ENCODE data around the gene TRMT10A. TPM values are rescaled to one million over a fixed set of nuclear protein-coding genes. Genes with fewer than 3 reads are reported as not detected.

Gene TRMT10A
- polyA plus RNA-seq, 2 of the 4 experiments (the other 2 are of a cell fraction): 6.8 to 10.6 TPM

GRCh38 chr4:99537674-99538073 is 26.2 kb downstream of the TRMT10A start:
- no peak overlapping the region for H3K27ac ChIP-seq
- no peaks in the 10 kb centered on the region for H3K9me3 ChIP-seq
- no peak overlapping the region for H3K4me3 ChIP-seq
- FAIRE-seq: no peak
- ChIA-PET CTCF (interaction anchor here (0.9 to 1.2 kb wide), 2 partner anchors 11 to 265 kb away, joined by 3 read pairs; no protein-coding TSS in a partner anchor), POLR2A (no interaction called here)
- H3K4me1 ChIP-seq: peaks cover 18% of the 10 kb centered on the region
- no peak for DNase-seq (ENCODE audit: low read depth in 1 of 2, low spot score in 1 of 2)
- no peak overlapping the region for H3K4me2 ChIP-seq
- TF ChIP-seq USF2 (IDR thresholded peaks at IDR 0.05) (no peak), REST (IDR thresholded peaks at IDR 0.05) (no peak), CHD4 (IDR thresholded peaks at IDR 0.05; ENCODE audit: borderline replicate concordance) (no peak), CHD2 (IDR thresholded peaks at IDR 0.05; ENCODE audit: low read length, partially characterized antibody) (no peak), POLR2A (IDR thresholded peaks at IDR 0.05; ENCODE audit: low read length) (no peak), EHF (CRISPR knock-in tag; IDR thresholded peaks at IDR 0.05) (no peak), HDAC2 (IDR thresholded peaks at IDR 0.05) (no peak), GATA3 (IDR thresholded peaks at IDR 0.05; ENCODE audit: borderline replicate concordance) (no peak), FOSB (CRISPR knock-in tag; IDR thresholded peaks at IDR 0.05) (no peak), JUNB (IDR thresholded peaks at IDR 0.05) (no peak), NR3C1 (IDR thresholded peaks at IDR 0.05) (no peak), ZSCAN20 (CRISPR knock-in tag; IDR thresholded peaks at IDR 0.05) (no peak), RCOR1 (IDR thresholded peaks at IDR 0.05; ENCODE audit: low read depth, low read length) (no peak), HOXB13 (CRISPR knock-in tag; IDR thresholded peaks at IDR 0.05; ENCODE audit: low read depth) (no peak), MAZ (IDR thresholded peaks at IDR 0.05; ENCODE audit: borderline replicate concordance, low read depth, low read length) (no peak), MAFK (IDR thresholded peaks at IDR 0.05; ENCODE audit: partially characterized antibody) (no peak), HMGXB4 (CRISPR knock-in tag; IDR thresholded peaks at IDR 0.05; ENCODE audit: borderline replicate concordance) (no peak)
- 84% methylated on average over 4 of the region's 4 CpGs for WGBS (ENCODE audit: missing lambda C conversion rate)
- ATAC-seq: no peak

GRCh38 chr4:99536848-99537247 is 27.0 kb downstream of the TRMT10A start:
- TF ChIP-seq HDAC2 (IDR thresholded peaks at IDR 0.05): no peak
- no peak for TF ChIP-seq CEBPB (IDR thresholded peaks at IDR 0.05)
- TF ChIP-seq CBX2 (IDR thresholded peaks at IDR 0.05; ENCODE audit: borderline replicate concordance, low read depth): no peak
- no peak for TF ChIP-seq ZFP36 (IDR thresholded peaks at IDR 0.05; ENCODE audit: borderline replicate concordance, partially characterized antibody)
- TF ChIP-seq, protein P1, sequence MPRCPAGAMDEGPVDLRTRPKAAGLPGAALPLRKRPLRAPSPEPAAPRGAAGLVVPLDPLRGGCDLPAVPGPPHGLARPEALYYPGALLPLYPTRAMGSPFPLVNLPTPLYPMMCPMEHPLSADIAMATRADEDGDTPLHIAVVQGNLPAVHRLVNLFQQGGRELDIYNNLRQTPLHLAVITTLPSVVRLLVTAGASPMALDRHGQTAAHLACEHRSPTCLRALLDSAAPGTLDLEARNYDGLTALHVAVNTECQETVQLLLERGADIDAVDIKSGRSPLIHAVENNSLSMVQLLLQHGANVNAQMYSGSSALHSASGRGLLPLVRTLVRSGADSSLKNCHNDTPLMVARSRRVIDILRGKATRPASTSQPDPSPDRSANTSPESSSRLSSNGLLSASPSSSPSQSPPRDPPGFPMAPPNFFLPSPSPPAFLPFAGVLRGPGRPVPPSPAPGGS (IDR thresholded peaks at IDR 0.05): no peak
- no peak for TF ChIP-seq MAZ (IDR thresholded peaks at IDR 0.05; ENCODE audit: borderline replicate concordance, low read depth, low read length)
- no peak for TF ChIP-seq CBX8 (IDR thresholded peaks at IDR 0.05)
- TF ChIP-seq NR3C1 (IDR thresholded peaks at IDR 0.05): no peak
- no peak for TF ChIP-seq MYC (IDR thresholded peaks at IDR 0.05; ENCODE audit: borderline replicate concordance, low read length)
- no peak for TF ChIP-seq RAD21 (conservative IDR thresholded peaks at IDR 0.05 in 1 of 2, IDR thresholded peaks at IDR 0.05 in 1 of 2)
- no peak for TF ChIP-seq MAFK (IDR thresholded peaks at IDR 0.05; ENCODE audit: partially characterized antibody)
- no peak for TF ChIP-seq KDM5A (IDR thresholded peaks at IDR 0.05)
- TF ChIP-seq GATA3 (IDR thresholded peaks at IDR 0.05; ENCODE audit: borderline replicate concordance): no peak
- no peak for TF ChIP-seq CHD2 (IDR thresholded peaks at IDR 0.05; ENCODE audit: low read length, partially characterized antibody)
- TF ChIP-seq TFCP2L1 (CRISPR knock-in tag; IDR thresholded peaks at IDR 0.05): no peak
- TF ChIP-seq, protein P2, sequence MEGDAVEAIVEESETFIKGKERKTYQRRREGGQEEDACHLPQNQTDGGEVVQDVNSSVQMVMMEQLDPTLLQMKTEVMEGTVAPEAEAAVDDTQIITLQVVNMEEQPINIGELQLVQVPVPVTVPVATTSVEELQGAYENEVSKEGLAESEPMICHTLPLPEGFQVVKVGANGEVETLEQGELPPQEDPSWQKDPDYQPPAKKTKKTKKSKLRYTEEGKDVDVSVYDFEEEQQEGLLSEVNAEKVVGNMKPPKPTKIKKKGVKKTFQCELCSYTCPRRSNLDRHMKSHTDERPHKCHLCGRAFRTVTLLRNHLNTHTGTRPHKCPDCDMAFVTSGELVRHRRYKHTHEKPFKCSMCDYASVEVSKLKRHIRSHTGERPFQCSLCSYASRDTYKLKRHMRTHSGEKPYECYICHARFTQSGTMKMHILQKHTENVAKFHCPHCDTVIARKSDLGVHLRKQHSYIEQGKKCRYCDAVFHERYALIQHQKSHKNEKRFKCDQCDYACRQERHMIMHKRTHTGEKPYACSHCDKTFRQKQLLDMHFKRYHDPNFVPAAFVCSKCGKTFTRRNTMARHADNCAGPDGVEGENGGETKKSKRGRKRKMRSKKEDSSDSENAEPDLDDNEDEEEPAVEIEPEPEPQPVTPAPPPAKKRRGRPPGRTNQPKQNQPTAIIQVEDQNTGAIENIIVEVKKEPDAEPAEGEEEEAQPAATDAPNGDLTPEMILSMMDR (IDR thresholded peaks at IDR 0.05): no peak
- TF ChIP-seq FOSL2 (IDR thresholded peaks at IDR 0.05): no peak
- TF ChIP-seq FOSL2 (CRISPR knock-in tag; IDR thresholded peaks at IDR 0.05): no peak
- TF ChIP-seq HOXB13 (CRISPR knock-in tag; IDR thresholded peaks at IDR 0.05; ENCODE audit: low read depth): no peak
- no peak for TF ChIP-seq EP300 (IDR thresholded peaks at IDR 0.05)
- TF ChIP-seq RCOR1 (IDR thresholded peaks at IDR 0.05; ENCODE audit: low read depth, low read length): no peak
- POLR2A ChIA-PET: no interaction called here
- FAIRE-seq (no peak), ATAC-seq (no peak), DNase-seq (ENCODE audit: low read depth in 1 of 2, low spot score in 1 of 2) (no peak)
- Histone ChIP-seq H3K4me1 (peaks cover 18% of the 10 kb centered on the region), H3K9me3 (no peaks in the 10 kb centered on the region), H3K4me3 (no peak overlapping the region), H3K4me2 (no peak overlapping the region), H3K27ac (no peak overlapping the region)
- CTCF ChIA-PET: no interaction called here
- 40% methylated on average over 2 of the region's 2 CpGs for WGBS (ENCODE audit: missing lambda C conversion rate)
